ENCODE data around the gene MCRIP2.

Gene MCRIP2

GRCh38 chr16:654034-654433 is 12.4 kb downstream of the MCRIP2 start:
- Histone ChIP-seq H3K4me3 (ENCODE audit: low read depth, low read length) (no peak overlapping the region), H3K27me3 (replicated peaks) (no peaks in the 10 kb centered on the region), H3K27ac (no peak overlapping the region), H3K36me3 (replicated peaks) (peaks cover 8% of the 10 kb centered on the region)
- DNase-seq: no peak
- TF ChIP-seq CTCF (IDR thresholded peaks at IDR 0.05; ENCODE audit: low read depth, low read length, missing control alignments): no peak
- in situ Hi-C loops (cut with HindIII; ENCODE audit: low pct_ligation_motif_present, low sequenced_read_pairs): no loop called here

GRCh38 chr16:657487-657886 is 15.9 kb downstream of the MCRIP2 start:
- Histone ChIP-seq H3K4me3 (ENCODE audit: low read depth, low read length) (no peak overlapping the region), H3K27me3 (replicated peaks) (no peaks in the 10 kb centered on the region), H3K27ac (no peak overlapping the region), H3K36me3 (replicated peaks) (peaks cover 8% of the 10 kb centered on the region)
- no peak for DNase-seq
- in situ Hi-C loops (cut with HindIII; ENCODE audit: low pct_ligation_motif_present, low sequenced_read_pairs): no loop called here
- no peak for TF ChIP-seq CTCF (IDR thresholded peaks at IDR 0.05; ENCODE audit: low read depth, low read length, missing control alignments)

- in situ Hi-C loops (cut with HindIII; ENCODE audit: low pct_ligation_motif_present, low sequenced_read_pairs): no loop called here
- Histone ChIP-seq H3K36me3 (replicated peaks) (peaks cover 8% of the 10 kb centered on the region), H3K27me3 (replicated peaks) (no peaks in the 10 kb centered on the region), H3K4me3 (ENCODE audit: low read depth, low read length) (no peak overlapping the region), H3K27ac (no peak overlapping the region)
- no peak for DNase-seq
- peak; percentile 37 for TF ChIP-seq CTCF (IDR thresholded peaks at IDR 0.05; ENCODE audit: low read depth, low read length, missing control alignments)
Observed at GRCh38 chr16:658679-659571, 17.3 kb downstream of the MCRIP2 start.

- Histone ChIP-seq H3K27me3 (replicated peaks) (no peaks in the 10 kb centered on the region), H3K4me3 (ENCODE audit: low read depth, low read length) (no peak overlapping the region), H3K36me3 (replicated peaks) (peaks cover 8% of the 10 kb centered on the region), H3K27ac (no peak overlapping the region)
- in situ Hi-C loops (cut with HindIII; ENCODE audit: low pct_ligation_motif_present, low sequenced_read_pairs): no loop called here
- no peak for TF ChIP-seq CTCF (IDR thresholded peaks at IDR 0.05; ENCODE audit: low read depth, low read length, missing control alignments)
- DNase-seq: no peak
Observed at GRCh38 chr16:659618-660017, 18.0 kb downstream of the MCRIP2 start.

- no peak overlapping the region for H3K27ac ChIP-seq
- in situ Hi-C loops (cut with HindIII; ENCODE audit: low pct_ligation_motif_present, low sequenced_read_pairs): no loop called here
Observed at GRCh38 chr16:660132-660458, 18.5 kb downstream of the MCRIP2 start.

More at GRCh38 chr16:660132-660458, 18.5 kb downstream of the MCRIP2 start:
- Histone ChIP-seq H3K36me3 (replicated peaks) (peaks cover 8% of the 10 kb centered on the region), H3K4me3 (ENCODE audit: low read depth, low read length) (no peak overlapping the region), H3K27me3 (replicated peaks) (no peaks in the 10 kb centered on the region)
- DNase-seq: no peak
- TF ChIP-seq CTCF (IDR thresholded peaks at IDR 0.05; ENCODE audit: low read depth, low read length, missing control alignments): no peak
